Cardiac fibroblast (primary cell): ENCODE results near the gene SPTLC1.
"Not testable (repeated sequence)": the region's sequence is repeated elsewhere in the genome, so short reads cannot be mapped to it uniquely, and the experiment has no call there.

Experiments
- DNase-seq, 2 donors: peaks; one replicate each; pipeline versions ENCODE4 v3.0.0 to v3.0.0-alpha.2; 2010; ENCODE audit warnings: low read depth in 2 of 2
- H3K4me3 ChIP-seq, 2 donors: replicated peaks in 1 of 2; 1 replicate in 1 of 2; 2 replicates in 1 of 2; pipeline ENCODE4 v1.5.1; 2011; ENCODE audit warnings: low read depth in 2 of 2, low read length in 2 of 2, mild to moderate bottlenecking in 2 of 2, moderate library complexity in 1 of 2
- TF ChIP-seq, protein P1 (sequence below): IDR thresholded peaks from one replicate; pipeline ENCODE4 v1.5.1; 2011; ENCODE audit warnings: low read depth, mild to moderate bottlenecking, low read length, inconsistent platforms

SPTLC1 gene

DNA sequence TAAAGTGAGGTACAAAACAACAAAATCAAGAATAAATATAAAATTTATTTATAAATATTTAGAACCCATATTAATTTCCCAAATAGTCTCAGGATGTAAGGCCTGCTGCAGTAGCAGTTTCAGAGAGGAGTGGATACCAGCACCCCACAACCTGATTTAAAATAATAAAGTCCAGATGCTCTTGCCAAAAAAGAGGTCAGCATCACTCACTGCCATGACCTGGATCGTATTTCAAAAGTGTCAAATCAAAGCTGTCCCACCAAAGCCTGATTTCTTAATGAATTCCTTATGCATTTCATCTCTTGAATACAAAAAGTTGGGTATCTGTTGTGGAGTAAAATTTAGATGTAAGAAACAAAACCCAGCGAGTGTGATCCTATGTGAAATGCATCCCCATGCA, 107.2 kb downstream of the SPTLC1 start:
- no peak overlapping the region for H3K4me3 ChIP-seq
- TF ChIP-seq, protein P1, sequence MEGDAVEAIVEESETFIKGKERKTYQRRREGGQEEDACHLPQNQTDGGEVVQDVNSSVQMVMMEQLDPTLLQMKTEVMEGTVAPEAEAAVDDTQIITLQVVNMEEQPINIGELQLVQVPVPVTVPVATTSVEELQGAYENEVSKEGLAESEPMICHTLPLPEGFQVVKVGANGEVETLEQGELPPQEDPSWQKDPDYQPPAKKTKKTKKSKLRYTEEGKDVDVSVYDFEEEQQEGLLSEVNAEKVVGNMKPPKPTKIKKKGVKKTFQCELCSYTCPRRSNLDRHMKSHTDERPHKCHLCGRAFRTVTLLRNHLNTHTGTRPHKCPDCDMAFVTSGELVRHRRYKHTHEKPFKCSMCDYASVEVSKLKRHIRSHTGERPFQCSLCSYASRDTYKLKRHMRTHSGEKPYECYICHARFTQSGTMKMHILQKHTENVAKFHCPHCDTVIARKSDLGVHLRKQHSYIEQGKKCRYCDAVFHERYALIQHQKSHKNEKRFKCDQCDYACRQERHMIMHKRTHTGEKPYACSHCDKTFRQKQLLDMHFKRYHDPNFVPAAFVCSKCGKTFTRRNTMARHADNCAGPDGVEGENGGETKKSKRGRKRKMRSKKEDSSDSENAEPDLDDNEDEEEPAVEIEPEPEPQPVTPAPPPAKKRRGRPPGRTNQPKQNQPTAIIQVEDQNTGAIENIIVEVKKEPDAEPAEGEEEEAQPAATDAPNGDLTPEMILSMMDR, result no peak
- no peak for DNase-seq

DNA sequence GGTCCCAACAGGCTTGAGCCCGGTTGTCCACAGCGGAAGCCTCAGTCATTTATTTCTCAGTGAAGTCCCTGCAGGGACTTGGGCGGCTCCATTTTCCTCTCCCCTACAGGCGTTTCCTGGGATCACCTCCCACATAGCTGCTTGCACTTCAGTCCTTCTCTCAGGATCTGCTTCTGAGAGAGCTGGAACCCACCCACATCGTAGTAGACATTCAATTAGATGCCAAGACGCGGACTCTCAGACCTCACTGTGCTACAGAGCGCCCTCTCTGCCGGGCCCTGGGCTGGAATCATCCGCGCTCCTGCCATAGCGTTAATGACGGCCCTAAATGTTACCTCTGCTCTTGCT, 111.2 kb downstream of the SPTLC1 start:
- no peak for DNase-seq
- no peak overlapping the region for H3K4me3 ChIP-seq
- TF ChIP-seq, protein P1, result no peak

DNA sequence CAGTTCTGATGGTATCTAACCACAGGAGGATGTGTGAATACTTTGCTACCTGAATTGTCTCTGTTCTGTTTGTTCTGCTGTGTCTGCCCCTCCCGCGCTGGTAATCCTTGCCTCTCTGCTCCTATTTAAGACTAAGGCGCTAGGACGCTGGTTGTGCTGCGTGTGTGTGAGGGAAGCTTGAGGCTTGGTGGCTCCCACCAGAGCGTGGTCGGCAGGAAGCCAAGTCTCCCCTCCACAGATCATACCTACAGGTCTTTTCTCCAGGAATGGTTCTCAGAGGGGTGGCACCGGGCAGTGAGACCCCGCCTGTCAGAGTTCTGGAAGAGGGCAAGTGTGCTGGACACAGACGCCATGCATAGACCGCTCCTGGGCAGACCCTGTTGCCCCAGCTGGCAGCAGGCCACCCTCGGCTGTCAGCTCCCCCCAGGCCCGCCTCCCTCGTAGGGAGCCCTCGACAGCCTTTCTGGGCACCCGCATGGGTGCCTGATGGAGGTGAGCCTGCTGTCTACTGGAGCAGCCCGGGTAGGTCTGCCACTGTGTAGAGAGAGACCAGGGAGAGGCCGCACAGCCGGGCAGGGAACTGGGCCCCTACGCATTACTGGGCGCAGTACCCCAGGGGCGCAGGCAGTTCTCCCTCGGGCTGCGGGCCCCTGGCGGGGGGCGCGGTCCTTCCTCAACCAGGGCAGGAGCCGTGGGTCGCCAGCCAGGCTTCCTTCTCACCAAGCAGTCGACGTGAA, 111.7 kb downstream of the SPTLC1 start:
- TF ChIP-seq, protein P1, result no peak
- DNase-seq, result no peak
- H3K4me3 ChIP-seq, result no peak overlapping the region

DNA sequence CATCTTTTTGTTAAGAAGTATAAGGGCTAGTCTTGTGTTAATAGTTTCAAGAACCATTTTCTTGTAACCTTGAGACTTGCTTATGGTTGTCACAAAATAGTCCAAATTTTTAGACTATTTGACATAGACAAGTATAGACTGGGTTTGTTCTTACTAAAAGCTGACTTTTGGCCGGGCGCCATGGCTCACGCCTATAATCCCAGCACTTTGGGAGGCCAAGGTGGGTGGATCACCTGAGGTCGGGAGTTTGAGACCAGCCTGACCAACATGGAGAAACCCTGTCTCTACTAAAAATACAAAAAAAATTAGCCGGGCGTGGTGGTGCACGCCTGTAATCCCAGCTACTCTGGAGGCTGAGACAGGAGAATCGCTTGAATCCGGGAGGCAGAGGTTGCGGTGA, 113.3 kb downstream of the SPTLC1 start:
- not testable (repeated sequence) for DNase-seq, H3K4me3 ChIP-seq

DNA sequence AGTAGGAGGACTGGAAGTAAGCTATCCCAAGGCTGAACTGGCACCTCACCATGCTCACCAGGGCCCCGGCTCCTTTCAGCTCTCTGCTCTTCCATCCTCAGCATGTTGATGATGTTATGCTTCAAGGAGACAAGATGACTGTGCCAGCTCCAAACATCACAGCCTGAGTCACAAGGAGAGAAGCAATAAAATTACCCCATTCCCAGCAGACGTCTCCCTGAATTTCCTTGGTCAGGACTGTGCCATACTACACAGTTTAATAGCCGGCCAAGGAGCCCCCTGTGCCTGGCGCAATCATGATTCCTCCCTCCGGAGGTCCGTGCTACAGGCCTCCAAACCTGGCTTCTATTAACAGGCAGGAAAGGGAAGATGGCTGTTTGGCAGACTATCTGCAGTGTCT, 114.0 kb downstream of the SPTLC1 start:
- H3K4me3 ChIP-seq, result no peak overlapping the region
- TF ChIP-seq, protein P1, result no peak
- DNase-seq, result no peak

DNA sequence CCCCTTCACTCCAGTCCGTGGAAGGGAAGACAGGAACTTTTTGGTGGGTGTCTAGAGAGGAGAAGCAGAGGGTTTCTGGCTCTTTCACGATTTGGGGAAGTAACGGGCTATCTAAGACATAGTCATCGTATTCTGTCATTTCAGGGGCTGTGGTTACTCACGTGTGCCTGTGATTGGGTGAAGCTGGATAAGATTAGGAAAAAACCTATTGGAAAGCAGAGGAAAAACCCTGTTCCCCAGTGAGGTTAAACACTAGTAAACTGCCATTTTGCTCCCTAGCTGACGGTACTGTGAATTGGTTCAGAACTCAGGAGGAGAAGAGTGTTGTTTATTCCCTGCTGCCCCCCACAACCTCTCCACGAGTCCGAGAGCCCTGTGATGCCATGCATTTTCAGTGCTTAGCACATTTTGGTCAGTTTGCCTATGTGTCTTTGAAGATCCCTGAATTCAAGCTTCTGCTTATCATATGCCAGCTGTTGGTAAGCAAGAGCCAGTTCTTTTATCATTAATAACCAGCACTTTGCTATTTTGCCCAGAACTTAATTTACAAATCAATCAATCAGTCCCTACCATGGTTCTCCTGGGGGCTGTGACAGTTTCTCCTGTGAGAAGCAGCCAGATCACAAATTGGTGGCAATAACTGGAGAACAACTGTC, 120.1 kb downstream of the SPTLC1 start:
- TF ChIP-seq, protein P1, result no peak
- DNase-seq, result no peak
- no peak overlapping the region for H3K4me3 ChIP-seq

DNA sequence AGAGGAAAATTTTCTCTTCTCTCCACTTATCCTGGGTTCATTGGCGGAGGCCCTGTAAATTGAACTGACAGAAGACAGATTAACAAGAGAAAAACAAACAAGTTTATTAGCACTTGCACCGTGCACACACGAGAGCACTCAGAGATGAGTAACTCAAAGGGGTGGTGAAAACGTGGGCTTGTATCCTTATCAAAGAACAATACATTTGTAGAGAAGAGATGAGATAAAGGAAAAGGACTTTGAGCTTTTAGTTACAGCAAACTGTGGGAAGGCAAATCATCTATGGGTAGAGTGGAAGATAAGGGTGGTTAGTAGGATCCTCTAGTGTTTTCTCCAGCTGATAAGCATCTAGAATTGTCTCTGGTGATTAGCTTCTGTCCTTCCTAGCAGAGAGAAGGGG, 120.8 kb downstream of the SPTLC1 start:
- TF ChIP-seq, protein P1, result no peak

More for the DNA sequence above, 120.8 kb downstream of the SPTLC1 start:
- DNase-seq, result no peak
- no peak overlapping the region for H3K4me3 ChIP-seq
